ENCODE results near the gene OPA3.

The OPA3 gene

GRCh38 chr19:45497791-45498190 is 86.8 kb downstream of the OPA3 start:
- H3K27me3 ChIP-seq (replicated peaks; ENCODE audit: control insufficient read depth, insufficient read depth, low read length, poor library complexity, severe bottlenecking) = peaks cover 5% of the 10 kb centered on the region
- peaks cover 38% of the 10 kb centered on the region for H3K4me1 ChIP-seq (ENCODE audit: control insufficient read depth, insufficient read depth, low read length, poor library complexity, severe bottlenecking)
- H3K9me3 ChIP-seq (ENCODE audit: control insufficient read depth, low read length) = no peaks in the 10 kb centered on the region
- no peak overlapping the region for H3K4me3 ChIP-seq (ENCODE audit: insufficient read depth, low read depth, low read length, poor library complexity, severe bottlenecking)
- no peak overlapping the region for H3K27ac ChIP-seq (ENCODE audit: insufficient read depth, low read length, poor library complexity, severe bottlenecking)
- DNase-seq = no peak
- no peaks in the 10 kb centered on the region for H3K36me3 ChIP-seq (ENCODE audit: control insufficient read depth, insufficient read depth, low read length)

- H3K9me3 ChIP-seq (ENCODE audit: control insufficient read depth, low read length) = no peaks in the 10 kb centered on the region
- DNase-seq = no peak
- peaks cover 10% of the 10 kb centered on the region for H3K27me3 ChIP-seq (replicated peaks; ENCODE audit: control insufficient read depth, insufficient read depth, low read length, poor library complexity, severe bottlenecking)
- H3K27ac ChIP-seq (ENCODE audit: insufficient read depth, low read length, poor library complexity, severe bottlenecking) = no peak overlapping the region
- peak overlapping the region; percentile 71 for H3K4me3 ChIP-seq (ENCODE audit: insufficient read depth, low read depth, low read length, poor library complexity, severe bottlenecking)
- H3K36me3 ChIP-seq (ENCODE audit: control insufficient read depth, insufficient read depth, low read length) = no peaks in the 10 kb centered on the region
- H3K4me1 ChIP-seq (ENCODE audit: control insufficient read depth, insufficient read depth, low read length, poor library complexity, severe bottlenecking) = peaks cover 41% of the 10 kb centered on the region
Measured at GRCh38 chr19:45496349-45496953, 88.2 kb downstream of the OPA3 start.

- Histone ChIP-seq H3K27ac (ENCODE audit: insufficient read depth, low read length, poor library complexity, severe bottlenecking) (no peak overlapping the region), H3K4me1 (ENCODE audit: control insufficient read depth, insufficient read depth, low read length, poor library complexity, severe bottlenecking) (peaks cover 41% of the 10 kb centered on the region), H3K27me3 (replicated peaks; ENCODE audit: control insufficient read depth, insufficient read depth, low read length, poor library complexity, severe bottlenecking) (peaks cover 10% of the 10 kb centered on the region), H3K36me3 (ENCODE audit: control insufficient read depth, insufficient read depth, low read length) (no peaks in the 10 kb centered on the region), H3K9me3 (ENCODE audit: control insufficient read depth, low read length) (no peaks in the 10 kb centered on the region), H3K4me3 (ENCODE audit: insufficient read depth, low read depth, low read length, poor library complexity, severe bottlenecking) (no peak overlapping the region)
- DNase-seq = no peak
Measured at GRCh38 chr19:45495178-45495577, 89.4 kb downstream of the OPA3 start.

DNA sequence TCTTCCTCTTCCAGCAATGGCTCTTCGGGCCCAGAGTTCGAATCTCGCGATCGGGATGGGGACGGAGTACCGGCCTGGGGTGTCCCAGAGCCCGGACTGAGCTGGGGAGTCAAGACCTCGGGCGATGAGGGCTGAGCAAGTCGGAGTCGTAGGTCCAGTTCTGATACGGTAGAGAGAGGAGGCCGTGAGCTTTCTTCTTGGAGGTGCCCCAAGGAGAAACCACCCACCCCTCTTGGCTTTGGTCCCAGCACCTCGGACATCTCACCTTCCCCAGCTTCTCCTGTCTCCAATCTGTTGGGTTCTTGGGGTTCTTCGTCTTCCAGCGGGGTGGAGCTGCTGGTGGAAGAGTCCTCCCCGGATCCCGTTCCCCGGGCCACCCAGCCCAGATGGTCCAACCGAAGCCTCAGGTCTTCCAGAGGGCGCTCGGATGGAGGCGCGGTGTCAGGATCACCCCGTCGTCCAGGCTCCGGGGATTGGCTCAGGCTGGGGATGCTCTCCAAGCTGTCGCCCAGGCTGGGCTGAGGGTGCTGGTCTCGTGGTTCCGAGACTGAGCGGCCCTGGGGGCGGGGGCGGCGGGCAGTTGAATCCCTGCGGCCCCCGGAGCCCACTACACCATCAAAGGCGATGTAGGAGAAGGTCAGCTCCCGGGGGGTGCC is 90.2 kb downstream of the OPA3 start:
- H3K4me1 ChIP-seq (ENCODE audit: control insufficient read depth, insufficient read depth, low read length, poor library complexity, severe bottlenecking) = peaks cover 39% of the 10 kb centered on the region
- no peak overlapping the region for H3K27ac ChIP-seq (ENCODE audit: insufficient read depth, low read length, poor library complexity, severe bottlenecking)
- H3K36me3 ChIP-seq (ENCODE audit: control insufficient read depth, insufficient read depth, low read length) = no peaks in the 10 kb centered on the region
- DNase-seq = no peak
- H3K4me3 ChIP-seq (ENCODE audit: insufficient read depth, low read depth, low read length, poor library complexity, severe bottlenecking) = no peak overlapping the region
- H3K27me3 ChIP-seq (replicated peaks; ENCODE audit: control insufficient read depth, insufficient read depth, low read length, poor library complexity, severe bottlenecking) = peaks cover 10% of the 10 kb centered on the region
- H3K9me3 ChIP-seq (ENCODE audit: control insufficient read depth, low read length) = no peaks in the 10 kb centered on the region

DNA sequence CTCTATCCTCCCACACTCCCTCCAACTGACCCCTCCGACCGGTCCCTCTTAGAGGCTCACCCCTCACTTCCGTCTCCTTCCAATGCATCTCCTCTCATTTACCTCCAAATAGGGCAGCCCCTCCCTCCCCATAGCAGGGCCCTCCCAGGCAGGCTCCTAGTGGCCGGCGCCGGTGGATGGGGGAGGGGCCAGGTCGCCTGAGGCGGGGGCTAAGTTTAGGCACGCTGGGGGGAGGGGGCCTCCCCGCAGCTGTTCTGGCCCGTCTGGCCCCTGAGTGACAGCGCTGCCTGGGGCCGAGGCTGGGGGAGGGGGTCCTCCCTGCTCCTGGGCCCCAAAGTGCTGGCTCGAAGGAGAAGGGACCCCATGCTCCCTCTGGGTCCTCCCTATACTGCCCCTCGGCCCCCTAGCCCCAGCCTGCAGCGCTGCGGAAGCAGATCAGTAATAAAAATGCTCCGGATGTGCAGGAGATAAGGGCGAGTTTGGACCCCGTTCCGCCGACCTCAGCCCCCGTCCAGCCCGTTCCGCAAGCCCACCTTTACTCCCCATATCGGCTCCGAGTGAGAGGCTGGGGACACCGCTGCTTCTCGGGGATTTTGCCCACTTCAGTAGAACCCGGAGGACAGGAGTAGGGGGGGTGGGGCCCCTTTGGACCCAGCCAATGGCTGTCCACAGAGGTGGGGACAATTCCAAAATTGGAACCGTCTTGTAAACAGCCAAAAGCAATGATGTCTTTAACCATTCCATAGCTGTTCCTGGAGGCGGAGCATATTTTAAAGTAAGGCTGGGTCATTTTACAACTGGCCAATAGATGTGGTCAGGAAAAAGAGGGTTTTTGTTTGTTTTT is 91.8 kb downstream of the OPA3 start:
- H3K4me3 ChIP-seq (ENCODE audit: insufficient read depth, low read depth, low read length, poor library complexity, severe bottlenecking) = no peak overlapping the region
- peaks cover 24% of the 10 kb centered on the region for H3K4me1 ChIP-seq (ENCODE audit: control insufficient read depth, insufficient read depth, low read length, poor library complexity, severe bottlenecking)
- no peaks in the 10 kb centered on the region for H3K9me3 ChIP-seq (ENCODE audit: control insufficient read depth, low read length)
- H3K36me3 ChIP-seq (ENCODE audit: control insufficient read depth, insufficient read depth, low read length) = no peaks in the 10 kb centered on the region
- no peak overlapping the region for H3K27ac ChIP-seq (ENCODE audit: insufficient read depth, low read length, poor library complexity, severe bottlenecking)
- no peak for DNase-seq
- peaks cover 10% of the 10 kb centered on the region for H3K27me3 ChIP-seq (replicated peaks; ENCODE audit: control insufficient read depth, insufficient read depth, low read length, poor library complexity, severe bottlenecking)

GRCh38 chr19:45492137-45492626 is 92.4 kb downstream of the OPA3 start:
- DNase-seq = no peak
- H3K4me3 ChIP-seq (ENCODE audit: insufficient read depth, low read depth, low read length, poor library complexity, severe bottlenecking) = no peak overlapping the region
- no peak overlapping the region for H3K27ac ChIP-seq (ENCODE audit: insufficient read depth, low read length, poor library complexity, severe bottlenecking)
- H3K4me1 ChIP-seq (ENCODE audit: control insufficient read depth, insufficient read depth, low read length, poor library complexity, severe bottlenecking) = peaks cover 21% of the 10 kb centered on the region
- H3K9me3 ChIP-seq (ENCODE audit: control insufficient read depth, low read length) = no peaks in the 10 kb centered on the region
- H3K27me3 ChIP-seq (replicated peaks; ENCODE audit: control insufficient read depth, insufficient read depth, low read length, poor library complexity, severe bottlenecking) = peaks cover 10% of the 10 kb centered on the region
- H3K36me3 ChIP-seq (ENCODE audit: control insufficient read depth, insufficient read depth, low read length) = no peaks in the 10 kb centered on the region

DNA sequence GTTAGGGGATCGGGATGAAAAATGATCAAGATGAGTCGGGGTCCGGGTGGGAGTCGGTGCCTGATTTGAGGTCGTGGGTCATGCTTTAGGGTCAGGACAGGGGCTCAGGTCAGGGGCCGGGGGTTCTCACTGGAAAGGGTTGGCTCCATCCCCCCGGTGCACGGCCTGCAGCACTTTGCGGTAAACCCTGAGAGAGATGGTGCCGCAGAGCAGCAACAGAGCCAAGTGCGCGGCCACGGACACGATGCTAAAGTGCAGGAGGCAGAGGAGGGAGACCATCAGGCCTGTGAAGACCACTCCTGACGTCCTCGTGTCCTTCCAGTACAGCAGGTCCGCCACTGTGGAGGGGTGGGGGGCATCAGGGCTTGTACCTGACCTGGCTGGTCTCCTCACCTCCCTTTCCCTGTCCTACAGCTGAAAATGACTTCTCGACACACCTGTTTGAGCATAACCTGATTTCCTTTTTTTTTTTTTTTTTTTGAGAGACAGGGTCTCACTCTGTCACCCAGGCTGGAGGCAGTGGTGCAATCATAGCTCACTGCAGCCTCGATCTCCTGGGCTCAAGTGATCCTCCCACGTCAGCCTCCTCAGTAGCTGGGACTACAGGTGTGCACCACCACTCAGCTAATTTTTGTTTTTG is 95.3 kb downstream of the OPA3 start:
- no peak for DNase-seq
- Histone ChIP-seq H3K27me3 (replicated peaks; ENCODE audit: control insufficient read depth, insufficient read depth, low read length, poor library complexity, severe bottlenecking) (peaks cover 10% of the 10 kb centered on the region), H3K4me3 (ENCODE audit: insufficient read depth, low read depth, low read length, poor library complexity, severe bottlenecking) (no peak overlapping the region), H3K4me1 (ENCODE audit: control insufficient read depth, insufficient read depth, low read length, poor library complexity, severe bottlenecking) (peaks cover 14% of the 10 kb centered on the region), H3K27ac (ENCODE audit: insufficient read depth, low read length, poor library complexity, severe bottlenecking) (no peak overlapping the region), H3K36me3 (ENCODE audit: control insufficient read depth, insufficient read depth, low read length) (no peaks in the 10 kb centered on the region), H3K9me3 (ENCODE audit: control insufficient read depth, low read length) (no peaks in the 10 kb centered on the region)

DNA sequence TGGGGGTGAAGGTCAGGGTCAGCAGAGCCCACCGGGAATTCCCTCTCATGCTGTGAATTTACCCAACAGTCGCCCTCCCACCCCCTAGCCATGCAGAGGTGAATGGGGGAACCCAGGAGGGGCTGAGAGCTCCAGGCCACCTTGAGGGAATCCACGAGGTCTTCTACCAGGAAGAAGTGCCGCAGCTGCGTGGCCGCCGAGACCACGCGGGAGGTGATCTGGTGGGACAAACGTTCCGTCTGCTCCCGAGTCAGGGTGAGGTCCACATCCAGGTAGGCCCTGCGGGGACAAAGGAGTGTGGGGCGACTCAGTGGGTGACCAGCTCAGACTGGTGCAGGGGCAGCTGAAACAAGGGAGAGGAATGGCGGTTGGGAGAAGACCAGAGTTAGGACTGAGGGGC is 95.9 kb downstream of the OPA3 start:
- Histone ChIP-seq H3K4me1 (ENCODE audit: control insufficient read depth, insufficient read depth, low read length, poor library complexity, severe bottlenecking) (peaks cover 14% of the 10 kb centered on the region), H3K9me3 (ENCODE audit: control insufficient read depth, low read length) (no peaks in the 10 kb centered on the region), H3K27ac (ENCODE audit: insufficient read depth, low read length, poor library complexity, severe bottlenecking) (no peak overlapping the region), H3K27me3 (replicated peaks; ENCODE audit: control insufficient read depth, insufficient read depth, low read length, poor library complexity, severe bottlenecking) (peaks cover 10% of the 10 kb centered on the region), H3K36me3 (ENCODE audit: control insufficient read depth, insufficient read depth, low read length) (no peaks in the 10 kb centered on the region), H3K4me3 (ENCODE audit: insufficient read depth, low read depth, low read length, poor library complexity, severe bottlenecking) (no peak overlapping the region)
- no peak for DNase-seq

DNA sequence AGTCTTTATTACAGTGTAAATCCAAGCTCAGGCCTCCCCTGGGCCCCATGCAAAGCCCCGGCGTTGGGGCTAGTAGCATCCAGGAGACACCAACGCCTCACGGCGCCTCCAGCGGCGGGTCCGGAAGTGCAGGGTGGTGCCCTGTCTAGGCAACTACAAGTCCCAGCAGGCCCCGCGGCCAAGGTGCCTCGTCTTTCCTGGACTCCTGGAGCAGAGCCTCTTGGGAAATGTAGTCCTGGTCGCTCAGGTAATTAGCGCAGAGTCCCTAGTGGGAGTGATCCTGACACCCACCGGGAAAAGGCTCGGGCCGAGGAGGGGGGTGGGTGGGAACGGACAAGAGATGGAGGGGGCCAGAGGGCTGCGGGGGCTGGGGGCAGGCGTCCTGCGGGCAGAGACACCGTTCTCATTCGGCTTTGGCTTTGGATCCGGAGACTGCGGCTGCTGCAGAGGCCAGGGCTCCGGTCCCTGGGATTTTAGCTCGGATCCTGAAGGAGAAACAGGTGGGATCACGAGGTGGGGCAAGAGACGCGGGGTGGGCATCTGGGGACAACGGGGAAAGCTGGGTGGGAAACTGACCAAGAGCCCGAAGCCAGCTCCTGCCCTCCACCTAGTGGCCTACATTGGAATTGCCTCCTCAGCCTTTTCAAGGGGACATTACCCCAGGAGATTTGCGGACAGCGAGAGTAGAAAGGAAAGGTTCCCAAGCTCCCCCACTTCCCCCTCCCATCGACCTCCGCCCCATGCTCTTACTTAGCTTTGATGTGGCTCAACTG is 99.1 kb downstream of the OPA3 start:
- Histone ChIP-seq H3K36me3 (ENCODE audit: control insufficient read depth, insufficient read depth, low read length) (no peaks in the 10 kb centered on the region), H3K27me3 (replicated peaks; ENCODE audit: control insufficient read depth, insufficient read depth, low read length, poor library complexity, severe bottlenecking) (no peaks in the 10 kb centered on the region), H3K4me3 (ENCODE audit: insufficient read depth, low read depth, low read length, poor library complexity, severe bottlenecking) (peak overlapping the region; percentile 79), H3K27ac (ENCODE audit: insufficient read depth, low read length, poor library complexity, severe bottlenecking) (peak overlapping the region; percentile 50), H3K4me1 (ENCODE audit: control insufficient read depth, insufficient read depth, low read length, poor library complexity, severe bottlenecking) (peaks cover 4% of the 10 kb centered on the region), H3K9me3 (ENCODE audit: control insufficient read depth, low read length) (no peaks in the 10 kb centered on the region)
- DNase-seq = peak; percentile 90 to 96 (median 91)
